ENCODE measurements around the gene VN1R4. TPM values are rescaled to one million over a fixed set of nuclear protein-coding genes. Genes with fewer than 3 reads are reported as not detected.
"Not testable (repeated sequence)": the region's sequence is repeated elsewhere in the genome, so short reads cannot be mapped to it uniquely, and the experiment has no call there.

The VN1R4 gene
- not detected in 2 replicates for total RNA-seq

- H3K27me3 ChIP-seq (ENCODE audit: insufficient read depth, low read length); H2AFZ ChIP-seq (ENCODE audit: low read length); H3K27ac ChIP-seq (ENCODE audit: low read depth, low read length); H4K20me1 ChIP-seq (ENCODE audit: insufficient read depth, low read length); H3K79me2 ChIP-seq (ENCODE audit: insufficient read depth, low read length); H3K4me3 ChIP-seq (ENCODE audit: insufficient read depth, low read length); DNase-seq (ENCODE audit: insufficient read length, low spot score, missing footprints); H3K36me3 ChIP-seq (ENCODE audit: insufficient read depth, low read length); H3K4me1 ChIP-seq (ENCODE audit: insufficient read depth, low read length); H3K9me3 ChIP-seq (ENCODE audit: low read depth, low read length); H3K4me2 ChIP-seq (ENCODE audit: insufficient read depth, low read length): not testable (repeated sequence)
Measured at GRCh38 chr19:53267623-53268022, at the start of gene VN1R4. Gene VN1R4, minus strand, starts transcription at chr19:53267723. Its CDS starts 58 bp downstream, at chr19:53267665.

- Histone ChIP-seq H3K79me2 (ENCODE audit: insufficient read depth, low read length) (no peaks in the 10 kb centered on the region), H3K27me3 (ENCODE audit: insufficient read depth, low read length) (no peaks in the 10 kb centered on the region), H3K36me3 (ENCODE audit: insufficient read depth, low read length) (no peaks in the 10 kb centered on the region), H3K27ac (ENCODE audit: low read depth, low read length) (no peak overlapping the region), H3K9me3 (ENCODE audit: low read depth, low read length) (no peaks in the 10 kb centered on the region), H3K4me1 (ENCODE audit: insufficient read depth, low read length) (no peaks in the 10 kb centered on the region), H3K4me3 (ENCODE audit: insufficient read depth, low read length) (no peak overlapping the region), H4K20me1 (ENCODE audit: insufficient read depth, low read length) (no peaks in the 10 kb centered on the region), H2AFZ (ENCODE audit: low read length) (no peak overlapping the region), H3K4me2 (ENCODE audit: insufficient read depth, low read length) (no peak overlapping the region)
- TF ChIP-seq CTCF (IDR thresholded peaks at IDR 0.05; ENCODE audit: extremely low read depth, low read depth, low read length) = no peak
- no peak for DNase-seq (ENCODE audit: insufficient read length, low spot score, missing footprints)
Measured at GRCh38 chr19:53311897-53312296, 44.4 kb upstream of the VN1R4 start.

GRCh38 chr19:53311044-53311443 lies 43.5 kb upstream of the VN1R4 start:
- Histone ChIP-seq H3K79me2 (ENCODE audit: insufficient read depth, low read length) (no peaks in the 10 kb centered on the region), H3K27me3 (ENCODE audit: insufficient read depth, low read length) (no peaks in the 10 kb centered on the region), H4K20me1 (ENCODE audit: insufficient read depth, low read length) (no peaks in the 10 kb centered on the region)

GRCh38 chr19:53308339-53308811 lies 40.9 kb upstream of the VN1R4 start:
- DNase-seq (ENCODE audit: insufficient read length, low spot score, missing footprints) = peak; percentile 69
- TF ChIP-seq CTCF (IDR thresholded peaks at IDR 0.05; ENCODE audit: extremely low read depth, low read depth, low read length) = peak; percentile 55

More at GRCh38 chr19:53311044-53311443, 43.5 kb upstream of the VN1R4 start:
- Histone ChIP-seq H3K36me3 (ENCODE audit: insufficient read depth, low read length) (no peaks in the 10 kb centered on the region), H3K9me3 (ENCODE audit: low read depth, low read length) (no peaks in the 10 kb centered on the region), H3K27ac (ENCODE audit: low read depth, low read length) (no peak overlapping the region), H3K4me3 (ENCODE audit: insufficient read depth, low read length) (no peak overlapping the region), H2AFZ (ENCODE audit: low read length) (no peak overlapping the region), H3K4me2 (ENCODE audit: insufficient read depth, low read length) (no peak overlapping the region), H3K4me1 (ENCODE audit: insufficient read depth, low read length) (no peaks in the 10 kb centered on the region)
- no peak for DNase-seq (ENCODE audit: insufficient read length, low spot score, missing footprints)
- no peak for TF ChIP-seq CTCF (IDR thresholded peaks at IDR 0.05; ENCODE audit: extremely low read depth, low read depth, low read length)

GRCh38 chr19:53301341-53301740 lies 33.8 kb upstream of the VN1R4 start:
- not testable (repeated sequence) for DNase-seq (ENCODE audit: insufficient read length, low spot score, missing footprints); H3K4me3 ChIP-seq (ENCODE audit: insufficient read depth, low read length); H3K27ac ChIP-seq (ENCODE audit: low read depth, low read length); H3K36me3 ChIP-seq (ENCODE audit: insufficient read depth, low read length); H2AFZ ChIP-seq (ENCODE audit: low read length); H3K4me1 ChIP-seq (ENCODE audit: insufficient read depth, low read length); H3K4me2 ChIP-seq (ENCODE audit: insufficient read depth, low read length); H3K79me2 ChIP-seq (ENCODE audit: insufficient read depth, low read length); H4K20me1 ChIP-seq (ENCODE audit: insufficient read depth, low read length); H3K27me3 ChIP-seq (ENCODE audit: insufficient read depth, low read length); H3K9me3 ChIP-seq (ENCODE audit: low read depth, low read length)

More at GRCh38 chr19:53308339-53308811, 40.9 kb upstream of the VN1R4 start:
- Histone ChIP-seq H3K9me3 (ENCODE audit: low read depth, low read length) (no peaks in the 10 kb centered on the region), H2AFZ (ENCODE audit: low read length) (peak overlapping the region; percentile 42), H3K4me3 (ENCODE audit: insufficient read depth, low read length) (peak overlapping the region; percentile 13), H3K27me3 (ENCODE audit: insufficient read depth, low read length) (no peaks in the 10 kb centered on the region), H3K79me2 (ENCODE audit: insufficient read depth, low read length) (no peaks in the 10 kb centered on the region), H3K27ac (ENCODE audit: low read depth, low read length) (no peak overlapping the region), H3K36me3 (ENCODE audit: insufficient read depth, low read length) (no peaks in the 10 kb centered on the region), H3K4me1 (ENCODE audit: insufficient read depth, low read length) (no peaks in the 10 kb centered on the region), H4K20me1 (ENCODE audit: insufficient read depth, low read length) (no peaks in the 10 kb centered on the region), H3K4me2 (ENCODE audit: insufficient read depth, low read length) (peak overlapping the region; percentile 52)

Data from osteoblast (primary cell).